ENCODE measurements around the gene IDH2.

GRCh38 chr15:90054618-90055097, 47.6 kb downstream of the IDH2 start:
- no peak for TF ChIP-seq POLR2A (IDR thresholded peaks at IDR 0.05; ENCODE audit: low read length)
- no peak for TF ChIP-seq GATA1 (IDR thresholded peaks at IDR 0.05; ENCODE audit: low read depth, low read length)

Data from erythroblast (primary cell).